Measurements from ENCODE around the gene POLR2L.

DNA sequence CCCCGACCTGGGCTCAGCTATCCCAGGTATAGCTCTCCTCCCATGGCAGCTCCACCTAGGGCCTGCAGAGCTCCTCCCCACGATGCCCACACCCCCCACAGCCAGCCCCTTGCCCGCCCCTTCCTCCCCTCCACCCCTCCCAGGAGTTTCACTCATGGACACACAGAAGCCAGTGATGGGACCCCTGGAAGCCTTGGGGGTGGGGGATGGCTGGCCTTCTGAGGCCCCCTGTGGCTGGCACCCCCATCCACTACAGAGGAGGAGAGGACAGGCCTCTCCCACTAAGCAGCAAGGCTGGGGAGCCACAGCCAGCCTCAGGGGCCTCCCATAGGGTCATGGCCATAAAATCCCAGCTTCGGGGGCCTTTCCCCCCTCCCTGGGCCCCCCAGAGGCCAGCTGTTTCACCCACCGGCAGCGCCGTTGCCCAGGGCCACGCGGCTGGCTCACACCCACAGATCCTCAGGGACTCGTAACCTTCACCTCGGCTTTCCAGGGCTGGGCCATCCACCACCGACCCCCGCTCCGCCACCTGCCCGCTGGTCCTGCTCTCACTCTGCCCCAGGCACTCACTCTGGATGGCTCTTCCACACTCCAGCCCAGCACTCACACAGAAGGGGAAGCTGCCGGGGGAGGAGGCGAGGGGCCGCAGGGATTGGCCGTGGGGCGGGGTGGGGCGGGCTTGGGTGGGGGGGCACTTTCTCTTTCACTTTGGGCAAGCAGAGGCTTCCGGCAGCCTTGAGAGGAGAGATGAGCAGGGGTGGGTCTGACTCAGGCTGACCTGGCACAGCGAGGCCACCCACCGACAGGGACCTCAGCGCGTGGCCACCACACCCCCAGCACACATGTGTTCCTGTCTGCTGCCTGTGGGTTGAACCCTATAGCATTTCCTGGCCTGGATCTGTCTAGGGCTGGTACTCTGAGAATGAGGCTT lies 46.4 kb downstream of the POLR2L start:
- TF ChIP-seq, protein P1, sequence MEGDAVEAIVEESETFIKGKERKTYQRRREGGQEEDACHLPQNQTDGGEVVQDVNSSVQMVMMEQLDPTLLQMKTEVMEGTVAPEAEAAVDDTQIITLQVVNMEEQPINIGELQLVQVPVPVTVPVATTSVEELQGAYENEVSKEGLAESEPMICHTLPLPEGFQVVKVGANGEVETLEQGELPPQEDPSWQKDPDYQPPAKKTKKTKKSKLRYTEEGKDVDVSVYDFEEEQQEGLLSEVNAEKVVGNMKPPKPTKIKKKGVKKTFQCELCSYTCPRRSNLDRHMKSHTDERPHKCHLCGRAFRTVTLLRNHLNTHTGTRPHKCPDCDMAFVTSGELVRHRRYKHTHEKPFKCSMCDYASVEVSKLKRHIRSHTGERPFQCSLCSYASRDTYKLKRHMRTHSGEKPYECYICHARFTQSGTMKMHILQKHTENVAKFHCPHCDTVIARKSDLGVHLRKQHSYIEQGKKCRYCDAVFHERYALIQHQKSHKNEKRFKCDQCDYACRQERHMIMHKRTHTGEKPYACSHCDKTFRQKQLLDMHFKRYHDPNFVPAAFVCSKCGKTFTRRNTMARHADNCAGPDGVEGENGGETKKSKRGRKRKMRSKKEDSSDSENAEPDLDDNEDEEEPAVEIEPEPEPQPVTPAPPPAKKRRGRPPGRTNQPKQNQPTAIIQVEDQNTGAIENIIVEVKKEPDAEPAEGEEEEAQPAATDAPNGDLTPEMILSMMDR (IDR thresholded peaks at IDR 0.05 in 2 of 3, conservative IDR thresholded peaks at IDR 0.05 in 1 of 3; ENCODE audit: borderline replicate concordance in 1 of 3, insufficient read depth in 1 of 3, low read depth in 2 of 3, low read length in 2 of 3) = no peak
- TF ChIP-seq EGR1 (IDR thresholded peaks at IDR 0.05; ENCODE audit: low read depth) (no peak), POLR2A (IDR thresholded peaks at IDR 0.05; ENCODE audit: borderline replicate concordance, extremely low read depth, insufficient read depth, insufficient read length) (peak; percentile 23)
